ENCODE results near the gene C2CD2L.

The C2CD2L gene

DNA sequence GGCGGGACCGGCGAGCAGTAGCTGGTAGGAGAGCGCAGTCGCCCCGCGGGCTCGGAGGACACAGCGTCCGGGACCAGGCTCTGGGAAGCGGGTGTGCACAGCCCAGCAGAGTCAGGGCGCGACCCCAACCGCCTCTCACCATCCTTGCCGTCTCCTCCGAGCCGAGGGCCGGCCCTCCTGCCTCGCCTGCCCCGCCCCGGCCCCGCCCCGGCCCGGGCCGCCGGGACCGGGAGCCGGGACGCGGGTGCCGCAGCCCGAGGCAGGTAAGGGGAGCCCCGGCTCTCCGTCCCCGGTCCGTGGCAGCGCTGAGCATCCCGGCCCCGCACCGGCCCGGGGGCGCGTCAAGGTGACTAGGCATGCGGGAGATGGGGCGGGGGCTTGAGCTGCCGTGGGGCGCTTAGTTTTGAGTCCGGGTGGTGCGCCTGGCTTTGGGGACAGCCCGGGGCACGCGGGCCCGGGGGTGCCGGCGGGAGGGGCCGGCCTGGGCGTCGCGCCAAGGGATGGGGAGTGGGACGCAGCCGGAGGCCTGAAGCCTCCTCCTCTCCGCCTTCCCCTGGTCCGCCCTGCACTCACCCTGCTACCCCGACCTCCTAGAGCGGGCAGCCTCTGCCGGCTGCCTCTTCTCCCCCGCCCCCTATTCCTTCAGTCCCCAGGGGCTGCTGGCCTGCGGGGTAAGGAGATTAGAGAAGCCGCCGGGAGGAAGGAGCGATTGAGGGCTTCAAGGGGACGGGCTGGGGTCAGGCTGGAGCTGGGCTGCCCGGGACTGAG lies 42.1 kb downstream of the C2CD2L start, which contains the start of gene ABCG4:
Gene ABCG4, plus strand, starts transcription at position 35 of the 768 bp plus-strand sequence. CDS start 914 bp downstream, outside the sequence.
- no peak for DNase-seq
- H3K4me3 ChIP-seq (ENCODE audit: insufficient read depth, low read depth, low read length, poor library complexity, severe bottlenecking) = peak within 1 kb of the TSS; percentile 67
- no peaks in the 10 kb centered on the region for H3K9me3 ChIP-seq (ENCODE audit: control insufficient read depth, low read length)
- no peak within 1 kb of the TSS for H3K27ac ChIP-seq (ENCODE audit: insufficient read depth, low read length, poor library complexity, severe bottlenecking)
- no peaks in the 10 kb centered on the region for H3K36me3 ChIP-seq (ENCODE audit: control insufficient read depth, insufficient read depth, low read length)
- H3K27me3 ChIP-seq (replicated peaks; ENCODE audit: control insufficient read depth, insufficient read depth, low read length, poor library complexity, severe bottlenecking) = peaks cover 14% of the 10 kb centered on the region
- H3K4me1 ChIP-seq (ENCODE audit: control insufficient read depth, insufficient read depth, low read length, poor library complexity, severe bottlenecking) = peaks cover 12% of the 10 kb centered on the region

- Histone ChIP-seq H3K9me3 (ENCODE audit: control insufficient read depth, low read length) (no peaks in the 10 kb centered on the region), H3K36me3 (ENCODE audit: control insufficient read depth, insufficient read depth, low read length) (no peaks in the 10 kb centered on the region), H3K4me1 (ENCODE audit: control insufficient read depth, insufficient read depth, low read length, poor library complexity, severe bottlenecking) (peaks cover 12% of the 10 kb centered on the region), H3K27ac (ENCODE audit: insufficient read depth, low read length, poor library complexity, severe bottlenecking) (no peak overlapping the region), H3K4me3 (ENCODE audit: insufficient read depth, low read depth, low read length, poor library complexity, severe bottlenecking) (no peak overlapping the region), H3K27me3 (replicated peaks; ENCODE audit: control insufficient read depth, insufficient read depth, low read length, poor library complexity, severe bottlenecking) (peaks cover 14% of the 10 kb centered on the region)
- DNase-seq = no peak
These were observed 42.7 kb downstream of the C2CD2L start for GRCh38 chr11:119149786-119150275.

GRCh38 chr11:119152043-119152442 lies 44.9 kb downstream of the C2CD2L start:
- Histone ChIP-seq H3K4me3 (ENCODE audit: insufficient read depth, low read depth, low read length, poor library complexity, severe bottlenecking) (no peak overlapping the region), H3K27ac (ENCODE audit: insufficient read depth, low read length, poor library complexity, severe bottlenecking) (no peak overlapping the region), H3K9me3 (ENCODE audit: control insufficient read depth, low read length) (no peaks in the 10 kb centered on the region), H3K4me1 (ENCODE audit: control insufficient read depth, insufficient read depth, low read length, poor library complexity, severe bottlenecking) (peaks cover 12% of the 10 kb centered on the region), H3K27me3 (replicated peaks; ENCODE audit: control insufficient read depth, insufficient read depth, low read length, poor library complexity, severe bottlenecking) (peaks cover 8% of the 10 kb centered on the region), H3K36me3 (ENCODE audit: control insufficient read depth, insufficient read depth, low read length) (no peaks in the 10 kb centered on the region)
- no peak for DNase-seq

GRCh38 chr11:119152604-119153003 lies 45.5 kb downstream of the C2CD2L start:
- Histone ChIP-seq H3K9me3 (ENCODE audit: control insufficient read depth, low read length) (no peaks in the 10 kb centered on the region), H3K27ac (ENCODE audit: insufficient read depth, low read length, poor library complexity, severe bottlenecking) (no peak overlapping the region), H3K36me3 (ENCODE audit: control insufficient read depth, insufficient read depth, low read length) (no peaks in the 10 kb centered on the region), H3K4me1 (ENCODE audit: control insufficient read depth, insufficient read depth, low read length, poor library complexity, severe bottlenecking) (peaks cover 12% of the 10 kb centered on the region), H3K4me3 (ENCODE audit: insufficient read depth, low read depth, low read length, poor library complexity, severe bottlenecking) (no peak overlapping the region), H3K27me3 (replicated peaks; ENCODE audit: control insufficient read depth, insufficient read depth, low read length, poor library complexity, severe bottlenecking) (peaks cover 8% of the 10 kb centered on the region)
- no peak for DNase-seq

DNA sequence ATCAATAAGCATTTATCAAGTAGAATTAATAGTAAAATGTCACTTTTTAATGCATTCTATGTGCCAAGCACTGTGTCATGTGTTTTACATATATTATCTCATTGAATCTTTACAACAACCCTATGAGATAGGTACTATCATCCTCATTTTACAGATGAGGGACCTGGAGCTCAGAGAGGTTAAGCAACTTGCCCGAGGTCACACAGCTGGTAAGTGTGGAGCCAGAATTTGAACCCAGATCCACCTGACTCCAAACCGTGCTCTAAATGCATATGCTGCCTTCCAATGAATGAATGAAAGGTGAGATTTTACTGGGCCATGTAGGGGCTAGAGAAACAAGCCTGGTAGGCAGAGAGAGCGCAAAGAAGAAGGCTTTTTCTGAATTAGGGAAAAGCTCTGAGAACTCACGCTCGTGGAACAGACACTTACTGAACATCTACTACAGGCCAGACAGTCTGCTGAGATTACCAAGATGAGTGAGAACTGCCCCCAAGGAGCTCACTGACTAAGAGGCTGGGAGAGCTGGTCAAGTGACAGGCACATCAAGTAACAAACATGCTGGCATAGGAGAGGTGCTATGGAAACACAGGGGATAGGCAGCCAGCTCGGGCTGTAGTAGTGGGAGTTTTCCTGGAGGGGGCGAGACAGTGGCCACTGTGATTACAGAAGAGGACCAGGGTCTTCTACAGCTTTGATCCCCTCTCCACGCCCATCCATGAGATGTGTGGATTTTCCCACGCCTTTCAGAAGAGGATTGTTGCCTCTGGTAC lies 46.1 kb downstream of the C2CD2L start:
- Histone ChIP-seq H3K4me1 (ENCODE audit: control insufficient read depth, insufficient read depth, low read length, poor library complexity, severe bottlenecking) (peaks cover 12% of the 10 kb centered on the region), H3K36me3 (ENCODE audit: control insufficient read depth, insufficient read depth, low read length) (no peaks in the 10 kb centered on the region), H3K27me3 (replicated peaks; ENCODE audit: control insufficient read depth, insufficient read depth, low read length, poor library complexity, severe bottlenecking) (peaks cover 8% of the 10 kb centered on the region), H3K9me3 (ENCODE audit: control insufficient read depth, low read length) (no peaks in the 10 kb centered on the region), H3K27ac (ENCODE audit: insufficient read depth, low read length, poor library complexity, severe bottlenecking) (no peak overlapping the region), H3K4me3 (ENCODE audit: insufficient read depth, low read depth, low read length, poor library complexity, severe bottlenecking) (no peak overlapping the region)
- no peak for DNase-seq

- Histone ChIP-seq H3K4me1 (ENCODE audit: control insufficient read depth, insufficient read depth, low read length, poor library complexity, severe bottlenecking) (peaks cover 6% of the 10 kb centered on the region), H3K27ac (ENCODE audit: insufficient read depth, low read length, poor library complexity, severe bottlenecking) (no peak overlapping the region), H3K27me3 (replicated peaks; ENCODE audit: control insufficient read depth, insufficient read depth, low read length, poor library complexity, severe bottlenecking) (peaks cover 8% of the 10 kb centered on the region), H3K4me3 (ENCODE audit: insufficient read depth, low read depth, low read length, poor library complexity, severe bottlenecking) (no peak overlapping the region), H3K9me3 (ENCODE audit: control insufficient read depth, low read length) (no peaks in the 10 kb centered on the region), H3K36me3 (ENCODE audit: control insufficient read depth, insufficient read depth, low read length) (no peaks in the 10 kb centered on the region)
- no peak for DNase-seq
These were observed 47.0 kb downstream of the C2CD2L start for GRCh38 chr11:119154178-119154577.

- Histone ChIP-seq H3K27ac (ENCODE audit: insufficient read depth, low read length, poor library complexity, severe bottlenecking) (no peak overlapping the region), H3K9me3 (ENCODE audit: control insufficient read depth, low read length) (no peaks in the 10 kb centered on the region), H3K27me3 (replicated peaks; ENCODE audit: control insufficient read depth, insufficient read depth, low read length, poor library complexity, severe bottlenecking) (no peaks in the 10 kb centered on the region), H3K4me3 (ENCODE audit: insufficient read depth, low read depth, low read length, poor library complexity, severe bottlenecking) (no peak overlapping the region), H3K4me1 (ENCODE audit: control insufficient read depth, insufficient read depth, low read length, poor library complexity, severe bottlenecking) (no peaks in the 10 kb centered on the region), H3K36me3 (ENCODE audit: control insufficient read depth, insufficient read depth, low read length) (no peaks in the 10 kb centered on the region)
- DNase-seq = no peak
These were observed 48.8 kb downstream of the C2CD2L start for GRCh38 chr11:119155733-119156492.

DNA sequence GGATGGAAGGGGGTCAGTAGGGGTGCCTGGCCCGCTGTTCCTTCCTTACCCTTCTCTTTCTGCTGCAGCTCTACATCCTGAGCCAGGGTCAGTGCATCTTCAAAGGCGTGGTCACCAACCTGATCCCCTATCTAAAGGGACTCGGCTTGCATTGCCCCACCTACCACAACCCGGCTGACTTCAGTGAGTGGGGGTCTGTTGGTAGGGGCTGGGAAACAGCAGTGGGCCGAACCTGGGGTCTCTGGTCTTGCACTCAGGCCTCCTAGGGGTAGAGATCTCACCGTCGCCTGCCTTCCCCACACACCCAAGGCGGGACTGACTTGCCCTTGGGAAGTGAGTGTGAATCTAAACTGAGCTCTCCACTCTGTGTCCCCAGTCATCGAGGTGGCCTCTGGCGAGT lies 49.4 kb downstream of the C2CD2L start:
- H3K36me3 ChIP-seq (ENCODE audit: control insufficient read depth, insufficient read depth, low read length) = no peaks in the 10 kb centered on the region
- H3K27ac ChIP-seq (ENCODE audit: insufficient read depth, low read length, poor library complexity, severe bottlenecking) = no peak overlapping the region
- no peaks in the 10 kb centered on the region for H3K4me1 ChIP-seq (ENCODE audit: control insufficient read depth, insufficient read depth, low read length, poor library complexity, severe bottlenecking)
- H3K27me3 ChIP-seq (replicated peaks; ENCODE audit: control insufficient read depth, insufficient read depth, low read length, poor library complexity, severe bottlenecking) = no peaks in the 10 kb centered on the region
- no peaks in the 10 kb centered on the region for H3K9me3 ChIP-seq (ENCODE audit: control insufficient read depth, low read length)
- H3K4me3 ChIP-seq (ENCODE audit: insufficient read depth, low read depth, low read length, poor library complexity, severe bottlenecking) = no peak overlapping the region
- DNase-seq = no peak

DNA sequence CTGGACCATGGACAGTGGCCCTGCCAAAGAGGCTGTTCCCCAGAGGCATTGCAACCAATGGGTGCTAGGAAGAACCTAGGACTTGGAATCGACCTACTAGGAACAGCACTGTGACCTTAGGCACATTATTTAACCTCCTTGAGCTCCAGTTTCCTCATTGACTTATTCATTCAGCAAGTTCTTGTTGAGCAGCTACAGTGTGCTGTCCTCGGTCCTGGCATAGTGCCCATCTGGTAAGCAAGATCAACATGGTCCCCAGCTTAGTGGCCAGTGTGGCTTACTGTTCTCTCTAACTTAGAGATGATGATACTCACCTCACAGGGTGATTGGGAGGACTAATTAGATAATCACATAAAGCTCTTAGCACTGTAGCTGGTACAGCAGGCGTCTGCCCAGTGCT lies 49.9 kb downstream of the C2CD2L start:
- no peak overlapping the region for H3K4me3 ChIP-seq (ENCODE audit: insufficient read depth, low read depth, low read length, poor library complexity, severe bottlenecking)
- DNase-seq = no peak
- H3K27ac ChIP-seq (ENCODE audit: insufficient read depth, low read length, poor library complexity, severe bottlenecking) = no peak overlapping the region
- H3K4me1 ChIP-seq (ENCODE audit: control insufficient read depth, insufficient read depth, low read length, poor library complexity, severe bottlenecking) = no peaks in the 10 kb centered on the region
- no peaks in the 10 kb centered on the region for H3K27me3 ChIP-seq (replicated peaks; ENCODE audit: control insufficient read depth, insufficient read depth, low read length, poor library complexity, severe bottlenecking)
- no peaks in the 10 kb centered on the region for H3K9me3 ChIP-seq (ENCODE audit: control insufficient read depth, low read length)
- no peaks in the 10 kb centered on the region for H3K36me3 ChIP-seq (ENCODE audit: control insufficient read depth, insufficient read depth, low read length)
